Osteocyte (in vitro differentiated cells): Measurements from ENCODE around the gene AZU1. TPM values are rescaled to one million over a fixed set of nuclear protein-coding genes. Genes with fewer than 3 reads are reported as not detected.

Experiments used
- DNase-seq: peaks from one replicate; pipeline ENCODE4 v3.0.0; 2021; ENCODE audit warnings: mixed read lengths; ENCODE audit not compliant: unreplicated experiment; ENCODE audit errors: extremely low spot score
- H3K27ac Mint-ChIP-seq: one replicate; pipeline ENCODE4 v1.8.0; 2021; ENCODE audit warnings: mild to moderate bottlenecking, mixed read lengths; ENCODE audit not compliant: unreplicated experiment
- H3K27me3 Mint-ChIP-seq: one replicate; pipeline ENCODE4 v1.8.0; 2021; ENCODE audit warnings: mixed read lengths; ENCODE audit not compliant: unreplicated experiment
- H3K36me3 Mint-ChIP-seq: one replicate; pipeline ENCODE4 v1.8.0; 2021; ENCODE audit warnings: mixed read lengths; ENCODE audit not compliant: unreplicated experiment
- H3K4me1 Mint-ChIP-seq: one replicate; pipeline ENCODE4 v1.8.0; 2021; ENCODE audit warnings: mixed read lengths; ENCODE audit not compliant: unreplicated experiment
- H3K4me3 Mint-ChIP-seq: one replicate; pipeline ENCODE4 v1.8.0; 2021; ENCODE audit warnings: mild to moderate bottlenecking, moderate library complexity, mixed read lengths; ENCODE audit not compliant: unreplicated experiment
- H3K9me3 Mint-ChIP-seq: one replicate; pipeline ENCODE4 v1.8.0; 2021; ENCODE audit warnings: mixed read lengths; ENCODE audit not compliant: unreplicated experiment
- CTCF ChIP-seq: fragments of 200-600 bp; sonication (generic); IDR thresholded peaks from 2 replicates; pipeline ENCODE4 v1.5.0; 2021; ENCODE audit warnings: antibody characterized with exemption, mild to moderate bottlenecking, moderate library complexity
- total RNA-seq: library from RNA; stranded (reverse); gene quantifications from 2 replicates; pipeline ENCODE4 v1.2.1, GENCODE V29; 2021

Gene AZU1
- total RNA-seq, 1 donor from 2014 or later = 0.91 TPM

GRCh38 chr19:871446-872265 lies 44.0 kb downstream of the AZU1 start:
- H3K36me3 Mint-ChIP-seq = peaks cover 20% of the 10 kb centered on the region
- DNase-seq = peak; percentile 83
- TF ChIP-seq CTCF = no peak
- H3K9me3 Mint-ChIP-seq = no peaks in the 10 kb centered on the region
- H3K27me3 Mint-ChIP-seq = no peaks in the 10 kb centered on the region
- H3K27ac Mint-ChIP-seq = peak overlapping the region; percentile 85
- H3K4me3 Mint-ChIP-seq = no peak overlapping the region
- peaks cover 52% of the 10 kb centered on the region for H3K4me1 Mint-ChIP-seq

GRCh38 chr19:872266-872951 lies 44.8 kb downstream of the AZU1 start:
- H3K9me3 Mint-ChIP-seq = no peaks in the 10 kb centered on the region
- H3K4me1 Mint-ChIP-seq = peaks cover 46% of the 10 kb centered on the region
- H3K36me3 Mint-ChIP-seq = peaks cover 19% of the 10 kb centered on the region
- peak; percentile 88 for DNase-seq
- TF ChIP-seq CTCF = no peak
- no peaks in the 10 kb centered on the region for H3K27me3 Mint-ChIP-seq
- H3K4me3 Mint-ChIP-seq = no peak overlapping the region
- H3K27ac Mint-ChIP-seq = peak overlapping the region; percentile 73

- H3K9me3 Mint-ChIP-seq = no peaks in the 10 kb centered on the region
- peaks cover 16% of the 10 kb centered on the region for H3K36me3 Mint-ChIP-seq
- peaks cover 39% of the 10 kb centered on the region for H3K4me1 Mint-ChIP-seq
- H3K27ac Mint-ChIP-seq = no peak overlapping the region
- DNase-seq = no peak
- no peaks in the 10 kb centered on the region for H3K27me3 Mint-ChIP-seq
- no peak for TF ChIP-seq CTCF
- H3K4me3 Mint-ChIP-seq = no peak overlapping the region
Observed at GRCh38 chr19:873084-873483, 45.4 kb downstream of the AZU1 start.

GRCh38 chr19:873561-874041 lies 46.0 kb downstream of the AZU1 start:
- Mint-ChIP-seq H3K27me3 (no peaks in the 10 kb centered on the region), H3K27ac (no peak overlapping the region), H3K9me3 (no peaks in the 10 kb centered on the region), H3K4me1 (peaks cover 34% of the 10 kb centered on the region), H3K36me3 (peaks cover 14% of the 10 kb centered on the region), H3K4me3 (no peak overlapping the region)
- DNase-seq = no peak
- no peak for TF ChIP-seq CTCF

- TF ChIP-seq CTCF = no peak
- DNase-seq = no peak
- Mint-ChIP-seq H3K36me3 (peaks cover 13% of the 10 kb centered on the region), H3K4me3 (no peak overlapping the region), H3K27me3 (no peaks in the 10 kb centered on the region), H3K9me3 (no peaks in the 10 kb centered on the region), H3K4me1 (peaks cover 18% of the 10 kb centered on the region), H3K27ac (no peak overlapping the region)
Observed at GRCh38 chr19:875265-875879, 47.7 kb downstream of the AZU1 start.
